Parathyroid adenoma (tissue), 2 donors: ENCODE results near the gene GRAMD2B.

ENCODE experiments used
- H2AFZ ChIP-seq: fragments of 300-600 bp; sonication (generic); one replicate; pipeline ENCODE4 v1.7.0; 2017; ENCODE audit warnings: antibody characterized with exemption, mild to moderate bottlenecking
- H3K27ac ChIP-seq: fragments of 300-600 bp; sonication (generic); one replicate; pipeline ENCODE4 v1.7.0; 2017
- H3K27me3 ChIP-seq: fragments of 300-600 bp; sonication (generic); one replicate; pipeline ENCODE4 v1.7.0; 2017; ENCODE audit warnings: low read length; ENCODE audit not compliant: control insufficient read depth, insufficient read depth
- H3K36me3 ChIP-seq: fragments of 300-600 bp; sonication (generic); one replicate; pipeline ENCODE4 v1.7.0; 2017; ENCODE audit warnings: low read length; ENCODE audit not compliant: control insufficient read depth, insufficient read depth
- H3K4me1 ChIP-seq: fragments of 300-600 bp; sonication (generic); one replicate; pipeline ENCODE4 v1.7.0; 2017; ENCODE audit warnings: control low read depth
- H3K4me2 ChIP-seq: fragments of 300-600 bp; sonication (generic); one replicate; pipeline ENCODE4 v1.7.0; 2017; ENCODE audit warnings: low read length
- H3K4me3 ChIP-seq: fragments of 300-600 bp; sonication (generic); one replicate; pipeline ENCODE4 v1.7.0; 2017; ENCODE audit warnings: low read depth, low read length
- H3K79me2 ChIP-seq: fragments of 300-600 bp; sonication (generic); one replicate; pipeline ENCODE4 v1.7.0; 2017; ENCODE audit warnings: control low read depth
- H3K9ac ChIP-seq: fragments of 300-600 bp; sonication (generic); one replicate; pipeline ENCODE4 v1.7.0; 2017; ENCODE audit warnings: mild to moderate bottlenecking
- H3K9me3 ChIP-seq: fragments of 300-600 bp; sonication (generic); one replicate; pipeline ENCODE4 v1.7.0; 2017; ENCODE audit warnings: low read length; ENCODE audit not compliant: control insufficient read depth
- CTCF ChIP-seq: fragments of 300-600 bp; sonication (generic); IDR thresholded peaks from one replicate; pipeline ENCODE4 v1.7.0; 2017; ENCODE audit warnings: antibody characterized with exemption, mild to moderate bottlenecking
- donor health status: primary hyperparathyroidism.

The GRAMD2B gene

GRCh38 chr5:126531543-126532120 lies 108.4 kb downstream of the GRAMD2B start:
- no peak for TF ChIP-seq CTCF
- no peak overlapping the region for H3K9ac ChIP-seq
- no peak overlapping the region for H3K27ac ChIP-seq
- H3K4me2 ChIP-seq, result no peak overlapping the region
- H2AFZ ChIP-seq, result no peak overlapping the region
- no peaks in the 10 kb centered on the region for H3K9me3 ChIP-seq
- no peaks in the 10 kb centered on the region for H3K79me2 ChIP-seq
- no peak overlapping the region for H3K4me3 ChIP-seq
- no peaks in the 10 kb centered on the region for H3K27me3 ChIP-seq
- no peaks in the 10 kb centered on the region for H3K36me3 ChIP-seq
- H3K4me1 ChIP-seq, result no peaks in the 10 kb centered on the region

GRCh38 chr5:126534553-126534952 lies 111.3 kb downstream of the GRAMD2B start:
- TF ChIP-seq CTCF, result no peak
- no peak overlapping the region for H3K4me2 ChIP-seq
- H3K36me3 ChIP-seq, result no peaks in the 10 kb centered on the region
- H3K9me3 ChIP-seq, result no peaks in the 10 kb centered on the region
- no peak overlapping the region for H3K27ac ChIP-seq
- H3K79me2 ChIP-seq, result no peaks in the 10 kb centered on the region
- H3K4me3 ChIP-seq, result no peak overlapping the region
- no peaks in the 10 kb centered on the region for H3K4me1 ChIP-seq
- H2AFZ ChIP-seq, result no peak overlapping the region
- H3K9ac ChIP-seq, result no peak overlapping the region
- no peaks in the 10 kb centered on the region for H3K27me3 ChIP-seq

GRCh38 chr5:126535856-126536545 lies 112.8 kb downstream of the GRAMD2B start:
- H3K4me1 ChIP-seq, result no peaks in the 10 kb centered on the region
- H3K4me3 ChIP-seq, result no peak overlapping the region
- no peak overlapping the region for H3K4me2 ChIP-seq
- H3K27me3 ChIP-seq, result no peaks in the 10 kb centered on the region
- TF ChIP-seq CTCF, result no peak
- H3K9ac ChIP-seq, result no peak overlapping the region
- no peak overlapping the region for H3K27ac ChIP-seq
- no peaks in the 10 kb centered on the region for H3K9me3 ChIP-seq
- H3K79me2 ChIP-seq, result no peaks in the 10 kb centered on the region
- H2AFZ ChIP-seq, result no peak overlapping the region
- no peaks in the 10 kb centered on the region for H3K36me3 ChIP-seq

GRCh38 chr5:126536874-126537273 lies 113.7 kb downstream of the GRAMD2B start:
- no peaks in the 10 kb centered on the region for H3K9me3 ChIP-seq
- no peak overlapping the region for H3K27ac ChIP-seq
- H3K4me1 ChIP-seq, result no peaks in the 10 kb centered on the region
- TF ChIP-seq CTCF, result no peak
- no peaks in the 10 kb centered on the region for H3K36me3 ChIP-seq
- H3K4me2 ChIP-seq, result no peak overlapping the region
- H3K9ac ChIP-seq, result no peak overlapping the region
- H3K27me3 ChIP-seq, result no peaks in the 10 kb centered on the region
- H3K79me2 ChIP-seq, result no peaks in the 10 kb centered on the region
- no peak overlapping the region for H2AFZ ChIP-seq
- H3K4me3 ChIP-seq, result no peak overlapping the region

- Histone ChIP-seq H3K79me2 (no peaks in the 10 kb centered on the region), H3K4me2 (no peak overlapping the region), H3K27ac (no peak overlapping the region), H2AFZ (no peak overlapping the region), H3K4me3 (no peak overlapping the region), H3K36me3 (no peaks in the 10 kb centered on the region), H3K9ac (no peak overlapping the region), H3K4me1 (no peaks in the 10 kb centered on the region), H3K9me3 (no peaks in the 10 kb centered on the region), H3K27me3 (no peaks in the 10 kb centered on the region)
- no peak for TF ChIP-seq CTCF
Measured at GRCh38 chr5:126538579-126538978, 115.4 kb downstream of the GRAMD2B start.
